OCI-LY3 (cell line): Measurements from ENCODE around the gene YBX2.

Experiments used
- H2AFZ ChIP-seq: fragments of 200-600, 300-600 bp; shearing (Covaris generic); 2 replicates; pipeline ENCODE4 v1.6.0; 2014; ENCODE audit warnings: antibody characterized with exemption, low read depth, low read length
- H3K27ac ChIP-seq: fragments of 200-600, 300-600 bp; sonication (generic); 2 replicates; pipeline ENCODE4 v1.5.1; 2014; ENCODE audit warnings: mild to moderate bottlenecking, low read length, moderate library complexity, mixed read lengths
- H3K27me3 ChIP-seq: fragments of 200-600, 300-600 bp; sonication (generic); 2 replicates; pipeline ENCODE4 v1.6.1; 2014; ENCODE audit warnings: low read depth, low read length, mixed read lengths
- H3K36me3 ChIP-seq: fragments of 200-600, 300-600 bp; sonication (generic); replicated peaks from 2 replicates; pipeline ENCODE3; 2014; ENCODE audit warnings: low read depth, low read length, mixed read lengths
- H3K4me1 ChIP-seq: fragments of 300-600, 200-600 bp; sonication (generic); 2 replicates; pipeline ENCODE4 v1.6.1; 2014; ENCODE audit warnings: low read length, mixed read lengths
- H3K4me2 ChIP-seq: fragments of 200-600, 300-600 bp; sonication (generic); 2 replicates; pipeline ENCODE4 v1.6.1; 2014; ENCODE audit warnings: low read length, mixed read lengths
- H3K4me3 ChIP-seq: fragments of 300-600, 200-600 bp; sonication (generic); 2 replicates; pipeline ENCODE4 v1.5.1; 2014; ENCODE audit warnings: antibody characterized with exemption, mild to moderate bottlenecking, low read length, moderate library complexity
- H3K79me2 ChIP-seq: fragments of 300-600, 200-600 bp; shearing (Covaris generic); 2 replicates; pipeline ENCODE4 v1.6.1; 2014; ENCODE audit warnings: mild to moderate bottlenecking, low read length, mixed read lengths
- H3K9ac ChIP-seq: fragments of 300-600, 200-600 bp; shearing (Covaris generic); 2 replicates; pipeline ENCODE4 v1.6.0; 2014; ENCODE audit warnings: mild to moderate bottlenecking, low read length, moderate library complexity
- H3K9me3 ChIP-seq: fragments of 200-600, 300-600 bp; shearing (Covaris generic); 2 replicates; pipeline ENCODE4 v1.6.1; 2014; ENCODE audit warnings: low read length, mixed read lengths; ENCODE audit not compliant: insufficient read depth
- H4K20me1 ChIP-seq: fragments of 200-600, 300-600 bp; sonication (generic); 2 replicates; pipeline ENCODE4 v1.6.1; 2016; ENCODE audit warnings: low read length, mixed read lengths; ENCODE audit not compliant: insufficient read depth
- EZH2phosphoT487 ChIP-seq: fragments of 200-600 bp; shearing (Covaris generic); IDR thresholded peaks from 2 replicates; pipeline ENCODE4 v1.6.1; 2018; ENCODE audit warnings: antibody characterized with exemption, mixed run types, low read depth
- TF ChIP-seq, protein P1 (sequence below): fragments of 200-600, 300-600 bp; sonication (generic); IDR thresholded peaks from 2 replicates; pipeline ENCODE4 v1.5.1; 2014; ENCODE audit warnings: antibody characterized with exemption, low read length, low read depth

YBX2 gene

GRCh38 chr17:7330638-7331015, 36.2 kb upstream of the YBX2 start:
- TF ChIP-seq EZH2phosphoT487 = no peak
- TF ChIP-seq, protein P1, sequence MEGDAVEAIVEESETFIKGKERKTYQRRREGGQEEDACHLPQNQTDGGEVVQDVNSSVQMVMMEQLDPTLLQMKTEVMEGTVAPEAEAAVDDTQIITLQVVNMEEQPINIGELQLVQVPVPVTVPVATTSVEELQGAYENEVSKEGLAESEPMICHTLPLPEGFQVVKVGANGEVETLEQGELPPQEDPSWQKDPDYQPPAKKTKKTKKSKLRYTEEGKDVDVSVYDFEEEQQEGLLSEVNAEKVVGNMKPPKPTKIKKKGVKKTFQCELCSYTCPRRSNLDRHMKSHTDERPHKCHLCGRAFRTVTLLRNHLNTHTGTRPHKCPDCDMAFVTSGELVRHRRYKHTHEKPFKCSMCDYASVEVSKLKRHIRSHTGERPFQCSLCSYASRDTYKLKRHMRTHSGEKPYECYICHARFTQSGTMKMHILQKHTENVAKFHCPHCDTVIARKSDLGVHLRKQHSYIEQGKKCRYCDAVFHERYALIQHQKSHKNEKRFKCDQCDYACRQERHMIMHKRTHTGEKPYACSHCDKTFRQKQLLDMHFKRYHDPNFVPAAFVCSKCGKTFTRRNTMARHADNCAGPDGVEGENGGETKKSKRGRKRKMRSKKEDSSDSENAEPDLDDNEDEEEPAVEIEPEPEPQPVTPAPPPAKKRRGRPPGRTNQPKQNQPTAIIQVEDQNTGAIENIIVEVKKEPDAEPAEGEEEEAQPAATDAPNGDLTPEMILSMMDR = no peak
- H3K4me1 ChIP-seq = peaks cover 32% of the 10 kb centered on the region
- no peak overlapping the region for H2AFZ ChIP-seq

GRCh38 chr17:7329997-7330637, 35.7 kb upstream of the YBX2 start:
- Histone ChIP-seq H2AFZ (0 out of 2 replicates have a peak overlapping the region, but pooled peaks have one; percentile 32), H3K79me2 (peaks cover 16% of the 10 kb centered on the region), H3K9me3 (no peaks in the 10 kb centered on the region), H4K20me1 (no peaks in the 10 kb centered on the region), H3K27ac (peak overlapping the region; percentile 93), H3K36me3 (no peaks in the 10 kb centered on the region), H3K4me3 (peak overlapping the region; percentile 88), H3K4me1 (peaks cover 30% of the 10 kb centered on the region), H3K27me3 (no peaks in the 10 kb centered on the region), H3K9ac (peak overlapping the region; percentile 94), H3K4me2 (peak overlapping the region; percentile 89)
- TF ChIP-seq EZH2phosphoT487 = no peak
- TF ChIP-seq, protein P1 = no peak

More at GRCh38 chr17:7330638-7331015, 36.2 kb upstream of the YBX2 start:
- Histone ChIP-seq H3K79me2 (peaks cover 16% of the 10 kb centered on the region), H3K27me3 (no peaks in the 10 kb centered on the region), H3K27ac (peak overlapping the region; percentile 93), H3K36me3 (no peaks in the 10 kb centered on the region), H3K9me3 (no peaks in the 10 kb centered on the region), H3K9ac (peak overlapping the region; percentile 94), H3K4me2 (peak overlapping the region; percentile 89), H4K20me1 (no peaks in the 10 kb centered on the region), H3K4me3 (peak overlapping the region; percentile 88)

GRCh38 chr17:7329374-7329996, 35.0 kb upstream of the YBX2 start:
- Histone ChIP-seq H3K79me2 (peaks cover 16% of the 10 kb centered on the region), H3K9me3 (no peaks in the 10 kb centered on the region), H3K4me2 (peak overlapping the region; percentile 89), H3K27me3 (no peaks in the 10 kb centered on the region), H4K20me1 (no peaks in the 10 kb centered on the region), H3K9ac (peak overlapping the region; percentile 94), H3K4me3 (peak overlapping the region; percentile 88), H3K27ac (peak overlapping the region; percentile 93), H2AFZ (peak overlapping the region; percentile 32; the same call in 1 of the 2 replicates), H3K36me3 (peaks cover 3% of the 10 kb centered on the region), H3K4me1 (peaks cover 30% of the 10 kb centered on the region)
- no peak for TF ChIP-seq EZH2phosphoT487
- TF ChIP-seq, protein P1 = no peak

DNA sequence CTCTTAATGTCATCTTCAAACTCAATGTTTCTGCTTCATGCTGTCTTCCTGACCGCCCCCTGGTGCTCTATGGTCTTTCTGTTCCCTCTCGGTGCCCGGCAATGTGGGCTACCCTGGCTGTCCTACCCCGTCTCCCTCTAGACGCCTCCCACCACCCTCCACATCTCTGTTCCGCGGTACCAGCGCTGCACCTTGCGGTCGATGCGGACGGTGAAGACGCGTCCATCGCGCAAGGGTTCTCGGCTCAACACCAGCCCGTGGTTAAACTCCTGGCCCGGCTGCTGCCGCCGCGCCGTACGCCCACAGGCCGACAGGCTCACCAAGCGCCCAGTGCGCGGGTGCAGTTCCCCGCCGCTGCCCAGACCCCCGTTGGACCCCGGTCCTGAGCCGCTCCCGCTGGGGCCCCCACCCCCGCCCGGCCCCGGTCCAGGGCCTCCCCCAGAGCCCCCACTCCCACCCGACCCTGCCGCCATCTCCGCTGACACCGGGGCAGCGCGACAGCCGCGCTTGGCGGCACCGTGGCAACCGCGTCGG, 34.5 kb upstream of the YBX2 start, which contains the start of gene NEURL4:
Gene NEURL4, minus strand, starts transcription at position 496 of the 534 bp plus-strand sequence. Its CDS starts 23 bp downstream, at position 473.
- Histone ChIP-seq H3K4me2 (peak within 1 kb of the TSS; percentile 92), H3K27me3 (no peaks in the 10 kb centered on the region), H3K9me3 (no peaks in the 10 kb centered on the region), H2AFZ (peak within 1 kb of the TSS; percentile 32; the same call in 1 of the 2 replicates), H3K4me1 (peaks cover 30% of the 10 kb centered on the region), H3K36me3 (peaks cover 3% of the 10 kb centered on the region), H3K79me2 (peaks cover 16% of the 10 kb centered on the region), H4K20me1 (no peaks in the 10 kb centered on the region), H3K4me3 (peak within 1 kb of the TSS; percentile 88), H3K27ac (peak within 1 kb of the TSS; percentile 93), H3K9ac (peak within 1 kb of the TSS; percentile 94)
- TF ChIP-seq, protein P1 = no peak
- TF ChIP-seq EZH2phosphoT487 = no peak
